ENCODE data around the gene PARS2. TPM values are rescaled to one million over a fixed set of nuclear protein-coding genes. Genes with fewer than 3 reads are reported as not detected.

The PARS2 gene
- polyA plus RNA-seq, 1 donor from 2014 or later = 2.6 TPM

- Mint-ChIP-seq H3K27ac (no peak overlapping the region), H3K27me3 (no peaks in the 10 kb centered on the region), H3K4me3 (no peak overlapping the region), H3K9me3 (peaks cover 0 to 2% (median 0%) of the 10 kb centered on the region in 3 donors), H3K4me1 (peaks cover 9 to 15% (median 14%) of the 10 kb centered on the region in 3 donors), H3K36me3 (no peaks in the 10 kb centered on the region)
These were observed 3.2 kb upstream of the PARS2 start for GRCh38 chr1:54767526-54767925.

- Mint-ChIP-seq H3K4me3 (peak overlapping the region in 1 of 4 donors; percentile 25), H3K27me3 (no peaks in the 10 kb centered on the region), H3K27ac (no peak overlapping the region), H3K36me3 (no peaks in the 10 kb centered on the region), H3K4me1 (peaks cover 9 to 15% (median 14%) of the 10 kb centered on the region in 3 donors), H3K9me3 (peaks cover 0 to 2% (median 0%) of the 10 kb centered on the region in 3 donors)
These were observed 2.4 kb upstream of the PARS2 start for GRCh38 chr1:54766726-54767125.

- Mint-ChIP-seq H3K27ac (peak overlapping the region; percentile 79 to 97 (median 92)), H3K27me3 (no peaks in the 10 kb centered on the region), H3K4me1 (peaks cover 9 to 16% (median 14%) of the 10 kb centered on the region in 3 donors), H3K36me3 (no peaks in the 10 kb centered on the region), H3K9me3 (no peaks in the 10 kb centered on the region), H3K4me3 (peak overlapping the region; percentile 88 to 98 (median 95))
These were observed 719 bp upstream of the PARS2 start for GRCh38 chr1:54764922-54765561.

- peak overlapping the region; percentile 88 to 98 (median 95) for H3K4me3 Mint-ChIP-seq
- peaks cover 9 to 16% (median 14%) of the 10 kb centered on the region in 3 donors for H3K4me1 Mint-ChIP-seq
- H3K27me3 Mint-ChIP-seq = no peaks in the 10 kb centered on the region
- peaks cover 2% of the 10 kb centered on the region for H3K36me3 Mint-ChIP-seq
- H3K27ac Mint-ChIP-seq = peak overlapping the region in 2 of 3 donors; percentile 79 to 97
- H3K9me3 Mint-ChIP-seq = peaks cover 0 to 2% (median 0%) of the 10 kb centered on the region in 3 donors
These were observed 549 bp downstream of the PARS2 start for GRCh38 chr1:54763816-54764132.

- Mint-ChIP-seq H3K9me3 (peaks cover 0 to 2% (median 0%) of the 10 kb centered on the region in 3 donors), H3K36me3 (peaks cover 2% of the 10 kb centered on the region), H3K27ac (no peak overlapping the region), H3K27me3 (no peaks in the 10 kb centered on the region), H3K4me3 (peak overlapping the region in 1 of 4 donors; percentile 35), H3K4me1 (peaks cover 0 to 10% (median 4%) of the 10 kb centered on the region in 3 donors)
These were observed 5.5 kb downstream of the PARS2 start for GRCh38 chr1:54758678-54759348.

- H3K27ac Mint-ChIP-seq = no peak overlapping the region
- peaks cover 0 to 2% (median 0%) of the 10 kb centered on the region in 3 donors for H3K9me3 Mint-ChIP-seq
- H3K27me3 Mint-ChIP-seq = no peaks in the 10 kb centered on the region
- peaks cover 0 to 4% (median 0%) of the 10 kb centered on the region in 3 donors for H3K4me1 Mint-ChIP-seq
- no peak overlapping the region for H3K4me3 Mint-ChIP-seq
- H3K36me3 Mint-ChIP-seq = peaks cover 2% of the 10 kb centered on the region
These were observed 6.5 kb downstream of the PARS2 start for GRCh38 chr1:54757833-54758232.

- H3K27me3 Mint-ChIP-seq = no peaks in the 10 kb centered on the region
- no peak overlapping the region for H3K27ac Mint-ChIP-seq
- H3K9me3 Mint-ChIP-seq = peaks cover 0 to 2% (median 0%) of the 10 kb centered on the region in 3 donors
- H3K36me3 Mint-ChIP-seq = peaks cover 2% of the 10 kb centered on the region
- no peak overlapping the region for H3K4me3 Mint-ChIP-seq
- H3K4me1 Mint-ChIP-seq = no peaks in the 10 kb centered on the region
These were observed 9.6 kb downstream of the PARS2 start for GRCh38 chr1:54754486-54755285.

GRCh38 chr1:54754045-54754444 is 10.3 kb downstream of the PARS2 start:
- Mint-ChIP-seq H3K36me3 (no peaks in the 10 kb centered on the region), H3K27me3 (no peaks in the 10 kb centered on the region), H3K27ac (no peak overlapping the region), H3K4me3 (no peak overlapping the region), H3K4me1 (no peaks in the 10 kb centered on the region), H3K9me3 (no peaks in the 10 kb centered on the region)

- no peak overlapping the region for H3K4me3 Mint-ChIP-seq
- no peaks in the 10 kb centered on the region for H3K27me3 Mint-ChIP-seq
- H3K27ac Mint-ChIP-seq = no peak overlapping the region
- no peaks in the 10 kb centered on the region for H3K4me1 Mint-ChIP-seq
- H3K9me3 Mint-ChIP-seq = no peaks in the 10 kb centered on the region
- no peaks in the 10 kb centered on the region for H3K36me3 Mint-ChIP-seq
These were observed 12.9 kb downstream of the PARS2 start for GRCh38 chr1:54751426-54751825.

GRCh38 chr1:54750596-54750995 is 13.7 kb downstream of the PARS2 start:
- Mint-ChIP-seq H3K27ac (no peak overlapping the region), H3K4me1 (no peaks in the 10 kb centered on the region), H3K4me3 (no peak overlapping the region), H3K9me3 (no peaks in the 10 kb centered on the region), H3K27me3 (no peaks in the 10 kb centered on the region), H3K36me3 (no peaks in the 10 kb centered on the region)

- Mint-ChIP-seq H3K4me3 (no peak overlapping the region), H3K27me3 (no peaks in the 10 kb centered on the region), H3K4me1 (no peaks in the 10 kb centered on the region), H3K9me3 (no peaks in the 10 kb centered on the region), H3K27ac (no peak overlapping the region), H3K36me3 (peaks cover 2% of the 10 kb centered on the region)
These were observed 16.1 kb downstream of the PARS2 start for GRCh38 chr1:54748094-54748835.

- Mint-ChIP-seq H3K4me1 (no peaks in the 10 kb centered on the region), H3K27me3 (no peaks in the 10 kb centered on the region), H3K27ac (no peak overlapping the region), H3K9me3 (no peaks in the 10 kb centered on the region), H3K36me3 (peaks cover 7% of the 10 kb centered on the region), H3K4me3 (no peak overlapping the region)
These were observed 18.5 kb downstream of the PARS2 start for GRCh38 chr1:54745864-54746263.

- Mint-ChIP-seq H3K27ac (no peak overlapping the region), H3K9me3 (no peaks in the 10 kb centered on the region), H3K4me3 (peak overlapping the region in 1 of 4 donors; percentile 56), H3K36me3 (peaks cover 8% of the 10 kb centered on the region), H3K4me1 (no peaks in the 10 kb centered on the region), H3K27me3 (no peaks in the 10 kb centered on the region)
These were observed 19.0 kb downstream of the PARS2 start for GRCh38 chr1:54745274-54745673.

GRCh38 chr1:54744696-54745095 is 19.6 kb downstream of the PARS2 start:
- Mint-ChIP-seq H3K27ac (no peak overlapping the region), H3K4me1 (no peaks in the 10 kb centered on the region), H3K9me3 (no peaks in the 10 kb centered on the region), H3K4me3 (no peak overlapping the region), H3K36me3 (peaks cover 9% of the 10 kb centered on the region), H3K27me3 (no peaks in the 10 kb centered on the region)
